IPS-11a (cell line): ENCODE measurements around the gene PCNX1.
A peak's percentile ranks its signal among the peaks of the same experiment; 100 is the strongest.
"Not testable (repeated sequence)": the region's sequence is repeated elsewhere in the genome, so short reads cannot be mapped to it uniquely, and the experiment has no call there.

Source experiments
- H3K4me3 ChIP-seq: one replicate; pipeline ENCODE4 v1.5.1; 2013; ENCODE audit warnings: low read depth, low read length, control low read depth

Gene PCNX1

DNA sequence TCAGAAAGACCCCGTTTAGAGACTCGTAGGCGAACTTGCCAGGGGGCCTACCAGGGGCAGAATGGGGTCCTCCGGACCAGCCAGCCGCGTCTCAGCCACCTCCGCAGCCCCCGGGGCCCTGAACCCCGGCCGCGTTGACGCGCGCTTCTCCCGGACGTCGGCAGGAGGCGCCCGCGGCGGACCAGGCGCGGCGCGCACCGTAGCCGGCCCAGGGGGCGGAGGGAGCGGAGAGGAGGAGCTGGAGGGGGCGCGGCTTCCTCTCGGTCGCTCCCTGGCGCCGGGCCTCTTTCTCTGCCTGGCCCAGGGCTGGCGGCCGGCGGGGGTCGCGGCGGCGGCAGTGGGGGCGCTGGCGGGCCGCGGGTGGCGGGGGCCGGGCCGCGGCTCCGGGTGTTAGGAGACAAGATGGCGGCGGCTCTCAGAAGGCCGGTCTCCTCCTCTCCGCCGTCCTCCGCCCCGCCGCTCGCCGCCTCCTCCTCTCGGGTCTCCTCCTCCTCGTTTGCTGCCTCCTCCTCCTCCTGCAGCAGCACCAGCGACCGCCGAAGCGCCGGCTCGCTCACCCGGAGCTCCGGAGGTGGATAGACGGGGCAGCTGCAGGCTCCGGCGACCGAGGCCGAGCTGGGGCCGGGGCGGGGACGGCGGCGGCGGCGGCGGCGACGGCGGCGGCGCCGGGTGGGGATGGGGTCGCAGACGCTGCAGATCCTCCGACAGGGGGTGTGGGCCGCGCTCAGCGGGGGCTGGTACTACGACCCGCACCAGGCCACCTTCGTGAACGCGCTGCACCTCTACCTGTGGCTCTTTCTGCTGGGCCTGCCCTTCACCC is at the start of gene PCNX1:
PCNX1 (plus strand) TSS at position 284 of the 820 bp plus-strand sequence; CDS start at position 676, 392 bp downstream.
- H3K4me3 ChIP-seq = peak within 1 kb of the TSS; percentile 93

DNA sequence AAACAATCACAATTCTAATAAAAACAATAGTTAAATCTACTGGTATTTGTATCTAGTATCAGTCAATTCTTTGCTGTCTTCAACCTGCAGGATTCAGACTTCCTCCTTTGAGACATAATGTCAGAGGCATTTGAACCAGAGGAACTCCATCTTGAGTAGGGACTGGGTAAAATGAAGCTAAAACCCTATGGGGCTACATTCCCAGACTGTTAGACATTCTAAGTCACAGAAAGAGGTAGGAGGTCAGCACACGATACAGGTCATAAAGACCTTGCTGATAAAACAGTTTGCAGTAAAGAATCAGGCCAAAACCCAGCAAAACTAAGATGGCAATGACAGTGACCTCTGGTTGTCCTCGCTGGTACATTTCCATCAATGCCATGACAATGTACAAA is 49.8 kb upstream of the PCNX1 start:
- no peak overlapping the region for H3K4me3 ChIP-seq

DNA sequence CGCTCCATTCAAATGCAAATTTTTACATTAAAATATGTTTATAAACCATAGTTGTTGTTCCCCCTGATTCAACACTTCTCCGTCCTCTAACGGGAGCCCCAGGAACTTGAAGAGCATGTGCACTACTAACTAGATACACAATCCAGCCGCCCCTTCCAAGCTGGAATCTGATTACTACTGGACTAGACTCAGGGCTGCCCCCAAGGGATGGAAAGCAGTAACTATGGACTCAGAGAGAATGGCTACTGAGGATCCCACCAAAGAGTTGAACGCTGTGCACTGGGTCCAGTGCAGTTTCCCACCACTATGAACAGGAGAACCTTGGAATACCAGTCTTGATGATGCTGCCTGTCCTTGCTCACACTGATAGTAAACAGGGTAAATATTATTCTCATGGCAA is 48.6 kb upstream of the PCNX1 start:
- no peak overlapping the region for H3K4me3 ChIP-seq

DNA sequence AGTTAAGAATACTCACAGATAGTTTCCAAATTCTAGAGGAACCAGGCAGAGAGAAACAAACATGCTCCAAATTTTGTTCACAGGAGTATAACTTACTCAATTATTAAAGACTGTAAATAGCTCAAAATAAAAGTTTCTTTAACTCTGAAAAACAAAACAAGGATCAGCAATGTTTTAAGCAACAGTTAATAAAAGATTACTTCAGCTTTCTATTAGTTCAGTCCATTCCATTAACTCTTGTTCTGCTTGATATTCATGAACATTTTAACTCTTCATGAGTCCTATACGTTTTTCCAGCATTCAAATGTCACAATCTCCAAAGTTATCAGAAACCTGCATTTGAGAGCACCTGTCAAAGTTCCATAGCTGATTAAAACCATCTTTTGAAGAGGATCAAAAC is 40.3 kb upstream of the PCNX1 start:
- not testable (repeated sequence) for H3K4me3 ChIP-seq

DNA sequence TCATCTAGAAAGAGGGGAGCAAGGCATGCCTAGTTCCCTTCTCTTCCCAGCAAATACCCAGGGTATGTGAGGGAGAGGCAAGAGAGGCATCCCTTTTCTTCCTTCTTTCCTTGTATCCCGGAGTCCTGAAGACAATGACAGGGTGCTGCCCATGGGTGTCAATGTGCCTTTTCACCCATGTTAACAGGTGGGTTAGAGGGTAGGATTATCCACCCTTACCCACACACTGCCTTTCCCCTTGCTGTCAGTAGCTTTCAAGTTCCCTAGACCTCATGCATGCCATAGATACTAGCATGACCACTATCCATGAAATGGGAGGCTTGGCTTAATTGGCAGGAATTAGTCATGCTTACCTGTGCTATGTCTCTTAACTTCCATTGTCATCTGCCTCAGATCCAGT is 36.3 kb upstream of the PCNX1 start:
- H3K4me3 ChIP-seq = no peak overlapping the region

DNA sequence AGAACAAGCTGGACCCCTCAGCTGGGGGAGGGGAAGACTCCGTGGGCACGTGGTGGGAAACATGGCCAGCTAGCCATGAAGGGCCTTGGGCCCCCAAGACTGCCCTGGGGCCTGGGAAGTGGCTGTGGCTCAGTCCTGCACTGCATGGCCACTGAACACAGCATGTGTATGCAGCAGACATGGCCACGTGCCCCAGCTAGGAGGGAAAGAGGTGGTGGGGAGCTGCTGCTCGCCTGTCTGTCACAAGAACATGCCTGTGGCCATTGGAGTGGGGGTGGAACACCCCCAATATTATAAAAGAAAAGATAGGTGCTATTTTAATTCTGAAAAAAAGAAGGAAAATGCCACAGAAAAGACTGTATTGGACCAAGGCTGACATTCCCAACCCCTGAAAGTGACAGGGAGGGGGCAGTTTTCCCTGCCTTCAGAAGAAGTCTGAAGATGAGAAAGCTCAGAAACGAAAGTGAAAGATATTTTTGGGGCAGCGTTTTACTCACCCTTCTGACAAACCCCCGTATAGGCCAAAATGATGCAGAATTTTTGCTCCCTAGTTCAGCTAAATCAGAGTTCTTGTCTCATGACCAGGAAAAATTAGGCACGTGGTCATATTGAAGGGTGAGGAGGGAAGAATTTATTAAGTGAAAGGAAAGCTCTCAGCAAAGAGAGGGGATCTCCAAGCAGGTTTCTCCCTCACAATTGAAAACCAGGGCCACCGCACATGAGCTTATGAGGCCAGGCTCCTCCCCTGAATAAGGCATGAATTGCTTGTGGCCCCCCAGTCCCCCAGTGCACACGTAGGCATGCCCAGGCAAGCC is 35.2 kb upstream of the PCNX1 start:
- H3K4me3 ChIP-seq = no peak overlapping the region

GRCh38 chr14:70872678-70873020 is 34.6 kb upstream of the PCNX1 start:
- H3K4me3 ChIP-seq = no peak overlapping the region

GRCh38 chr14:70873627-70874026 is 33.6 kb upstream of the PCNX1 start:
- H3K4me3 ChIP-seq = no peak overlapping the region

DNA sequence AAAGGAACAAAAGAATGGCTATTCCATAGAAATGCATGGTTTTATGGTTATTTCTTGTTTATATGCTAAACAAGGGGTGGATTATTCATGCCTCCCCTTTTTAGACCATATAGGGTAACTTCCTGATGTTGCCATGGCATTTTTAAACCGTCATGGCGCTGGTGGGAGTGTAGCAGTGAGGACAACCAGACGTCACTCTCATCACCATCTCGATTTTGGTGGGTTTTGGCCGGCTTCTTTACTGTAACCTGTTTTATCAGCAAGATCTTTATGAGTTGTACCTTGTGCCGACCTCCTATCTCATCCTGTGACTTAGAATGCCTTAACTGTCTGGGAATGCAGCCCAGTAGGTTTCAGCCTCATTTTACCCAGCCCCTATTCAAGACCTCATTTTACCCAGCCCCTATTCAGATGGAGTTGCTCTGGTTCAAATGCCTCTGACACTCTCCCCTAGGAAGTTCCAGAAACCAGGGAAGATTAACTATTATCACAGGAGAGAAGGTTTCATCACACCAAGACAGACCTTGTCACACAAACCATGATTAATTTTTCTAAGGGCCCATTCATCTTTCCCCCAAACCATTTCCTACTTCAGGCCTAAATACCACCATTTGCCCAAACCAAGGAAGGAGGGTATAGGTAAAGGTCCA is 31.3 kb upstream of the PCNX1 start:
- H3K4me3 ChIP-seq = not testable (repeated sequence)

GRCh38 chr14:70879448-70879847 is 27.8 kb upstream of the PCNX1 start:
- H3K4me3 ChIP-seq = no peak overlapping the region

DNA sequence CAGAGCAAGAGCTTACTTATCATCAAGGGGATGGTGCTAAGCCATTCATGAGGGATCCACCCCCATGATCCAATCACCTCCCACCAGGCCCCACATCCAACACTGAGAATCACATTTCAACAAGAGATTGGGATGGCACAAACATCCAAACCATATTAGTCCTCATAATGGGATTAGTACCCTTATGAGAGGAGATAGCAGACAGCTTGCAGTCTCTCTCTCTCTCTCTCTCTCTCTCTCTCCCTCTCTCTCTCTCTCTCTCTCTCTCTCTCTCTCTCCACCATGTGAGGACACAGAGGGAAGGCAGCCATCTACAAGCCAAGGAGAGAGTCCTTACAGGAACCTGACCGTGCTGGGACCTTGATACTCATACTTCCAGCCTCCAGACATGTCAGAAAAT is 26.4 kb upstream of the PCNX1 start:
- not testable (repeated sequence) for H3K4me3 ChIP-seq

DNA sequence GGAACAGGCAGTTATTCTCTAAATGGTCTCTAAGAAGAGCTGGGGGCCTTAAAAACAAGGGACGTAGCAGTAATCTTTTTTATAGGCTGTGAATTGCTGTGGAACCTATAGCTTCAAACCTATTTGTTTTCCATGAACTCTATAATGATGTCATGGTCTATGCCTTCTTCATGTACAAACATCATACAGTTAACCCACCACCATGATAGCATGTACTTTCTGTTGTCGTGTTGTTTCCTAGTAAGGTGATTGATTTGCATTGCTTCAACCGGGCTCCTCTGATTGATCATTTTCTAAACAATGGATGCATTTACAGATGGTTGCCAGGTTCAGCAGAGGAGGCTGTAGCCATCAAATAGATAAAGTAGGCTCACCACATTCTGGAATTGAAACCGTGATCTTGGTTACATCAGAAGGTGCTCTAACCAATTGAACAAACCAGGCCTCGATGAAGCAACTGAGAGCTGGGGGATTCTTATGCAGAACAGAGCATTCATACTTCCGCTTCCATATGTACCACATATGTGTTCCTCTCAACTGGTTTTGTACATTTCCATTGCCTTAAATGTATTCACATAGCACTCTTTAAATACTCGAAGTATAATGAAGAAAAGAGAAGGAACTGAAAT is 25.6 kb upstream of the PCNX1 start:
- H3K4me3 ChIP-seq = no peak overlapping the region

DNA sequence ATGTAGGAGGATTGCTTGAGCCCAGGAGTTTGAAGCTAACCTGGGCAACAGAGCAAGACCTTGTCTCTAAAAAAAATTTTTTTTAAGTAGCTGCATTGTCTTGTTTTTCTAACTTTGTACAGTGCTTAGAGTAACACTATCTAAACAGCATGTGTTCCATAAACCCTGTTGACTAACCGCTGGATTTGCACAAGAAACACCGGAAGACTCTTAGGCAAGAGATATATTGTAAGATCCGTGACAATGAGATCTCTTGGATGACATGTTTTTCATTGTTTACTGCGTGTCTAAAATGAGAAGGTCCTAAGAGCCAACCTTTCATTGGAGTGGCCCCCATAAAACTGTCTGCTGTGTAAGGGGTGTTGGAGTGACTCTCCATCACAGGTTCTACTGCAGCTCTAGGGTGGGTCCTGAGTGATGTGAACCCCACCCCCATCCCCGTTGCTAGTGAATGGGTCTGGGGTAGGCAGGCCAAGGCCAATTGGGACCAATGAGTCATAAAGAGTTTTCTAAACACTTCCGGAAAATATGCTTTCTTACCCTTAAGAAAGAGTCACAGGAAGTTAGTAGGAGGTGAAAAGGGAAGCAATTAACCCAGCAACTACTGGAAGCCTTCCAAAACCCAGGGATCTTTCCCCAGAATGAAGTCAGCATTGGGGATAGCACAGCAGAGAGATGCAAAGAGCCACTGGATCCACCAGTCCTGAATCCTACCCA is 24.3 kb upstream of the PCNX1 start:
- H3K4me3 ChIP-seq = no peak overlapping the region

- no peak overlapping the region for H3K4me3 ChIP-seq
Measured at GRCh38 chr14:70884595-70885342, 22.5 kb upstream of the PCNX1 start.

GRCh38 chr14:70885343-70886022 is 21.8 kb upstream of the PCNX1 start:
- no peak overlapping the region for H3K4me3 ChIP-seq

DNA sequence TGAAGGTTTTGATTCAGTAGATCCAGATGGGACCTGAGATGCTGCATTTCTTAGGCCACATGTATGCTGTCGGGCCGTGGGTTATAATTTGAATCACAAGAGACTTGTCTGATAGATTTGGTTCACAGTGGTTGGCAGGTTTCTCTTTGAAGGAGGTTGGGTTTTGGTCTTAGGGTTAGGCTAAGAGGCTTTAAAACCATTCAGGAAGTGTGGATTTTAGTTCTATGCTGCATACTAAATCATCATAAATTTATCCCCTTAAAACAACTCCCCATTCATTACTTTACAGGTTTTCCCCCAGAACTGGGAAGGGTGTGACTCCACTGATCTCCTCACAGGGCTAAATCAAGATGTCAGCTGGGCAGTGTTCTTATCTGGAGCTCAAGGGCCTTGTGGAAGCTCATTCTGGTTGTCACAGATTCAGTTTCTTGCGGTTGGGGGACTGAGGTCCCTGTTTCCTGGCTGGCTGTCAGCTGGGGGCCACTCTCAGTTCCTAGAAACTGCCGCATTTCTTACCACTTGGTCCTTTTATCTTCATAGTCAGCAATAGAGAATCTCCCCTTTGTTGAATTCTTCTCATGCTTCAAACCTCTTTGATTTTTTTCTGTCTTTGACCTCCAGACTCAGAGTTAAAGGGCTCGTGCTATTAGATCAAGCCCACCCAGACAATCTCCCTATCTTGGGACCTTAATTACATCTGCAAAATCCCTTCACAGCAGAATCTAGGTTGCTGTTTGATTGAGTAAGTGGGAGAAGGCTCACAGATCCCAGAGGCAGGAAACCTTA is 20.6 kb upstream of the PCNX1 start:
- H3K4me3 ChIP-seq = no peak overlapping the region

DNA sequence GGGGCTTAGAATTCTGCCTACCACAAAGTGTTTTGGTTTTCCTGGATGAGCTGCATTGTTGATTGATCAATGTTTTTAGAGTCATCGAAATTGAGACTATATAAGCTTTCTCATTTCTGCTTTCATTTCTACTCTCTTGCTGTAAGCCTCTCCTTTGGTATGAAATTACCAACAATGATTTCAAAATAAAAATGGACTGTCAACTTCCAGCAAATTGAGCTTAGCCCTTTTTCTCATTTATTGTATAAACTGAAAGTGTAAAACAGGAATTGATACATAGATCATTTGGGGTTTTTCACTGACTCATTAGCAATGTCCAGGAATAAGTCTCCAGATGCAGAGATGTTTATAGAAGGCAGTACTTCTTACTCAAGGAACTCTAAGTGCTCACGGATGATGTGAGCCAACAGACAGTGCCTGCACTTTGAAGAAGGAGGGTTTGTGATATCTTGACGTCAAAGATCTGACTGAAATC is 20.0 kb upstream of the PCNX1 start:
- no peak overlapping the region for H3K4me3 ChIP-seq

DNA sequence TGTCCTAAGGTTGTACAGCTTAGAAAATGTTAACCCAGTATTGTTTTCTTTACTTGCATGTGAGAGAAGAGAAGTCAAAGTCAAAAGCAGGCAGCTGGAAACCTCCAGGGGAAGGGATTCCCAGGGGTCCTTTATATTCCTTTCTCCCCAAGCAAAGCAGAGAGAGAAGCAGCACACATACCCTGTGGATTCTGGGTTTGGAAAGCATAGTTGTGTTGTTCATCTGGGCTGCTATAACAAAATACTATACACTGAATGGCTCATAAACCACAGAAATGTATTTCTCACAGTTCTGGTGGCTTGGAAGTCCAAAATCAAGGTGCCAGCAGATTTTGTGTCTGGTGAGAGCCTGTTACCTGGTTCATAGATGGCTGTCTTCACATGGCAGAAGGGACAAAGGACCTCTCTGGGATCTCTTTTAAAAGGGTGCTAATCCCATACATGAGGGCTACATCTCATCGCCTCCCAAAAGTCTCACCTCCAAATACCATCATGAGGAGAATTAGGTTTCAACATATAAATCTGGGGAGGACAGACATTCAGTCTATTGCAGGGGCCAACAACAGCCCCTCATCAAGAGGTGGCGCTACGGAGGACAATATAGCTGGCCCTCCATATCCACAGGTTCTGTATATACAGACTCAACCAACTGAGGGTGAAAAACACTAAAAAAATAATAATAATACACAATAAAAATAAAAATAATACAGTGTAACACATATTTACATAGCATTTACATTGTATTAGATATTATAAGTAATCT is 19.3 kb upstream of the PCNX1 start:
- no peak overlapping the region for H3K4me3 ChIP-seq
